HG03196 (cell line): ENCODE results near the gene CLCN2.

Experiments used
- ATAC-seq: cut with Tn5 transposase; IDR thresholded peaks from one replicate; pipeline ENCODE4 v1.9.1; 2021; ENCODE audit not compliant: unreplicated experiment

Gene CLCN2

DNA sequence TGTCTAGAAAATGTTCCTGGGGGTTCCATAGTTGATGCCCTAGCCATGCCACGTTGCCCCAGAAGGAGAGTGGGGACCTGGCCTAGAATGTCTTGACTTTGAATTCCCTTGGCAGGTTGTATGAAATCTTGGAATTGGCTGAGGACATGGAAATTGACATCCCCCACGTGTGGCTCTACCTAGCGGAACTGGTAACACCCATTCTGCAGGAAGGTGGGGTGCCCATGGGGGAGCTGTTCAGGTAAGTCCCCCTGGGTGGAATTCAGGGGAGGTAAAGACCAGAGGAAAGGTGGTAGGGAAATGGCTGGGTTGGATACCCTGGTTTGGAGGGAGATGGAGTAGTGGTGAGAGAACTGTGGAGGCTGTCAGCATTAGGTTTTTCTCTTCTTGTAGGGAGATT is 32.9 kb downstream of the CLCN2 start:
- ATAC-seq: no peak

DNA sequence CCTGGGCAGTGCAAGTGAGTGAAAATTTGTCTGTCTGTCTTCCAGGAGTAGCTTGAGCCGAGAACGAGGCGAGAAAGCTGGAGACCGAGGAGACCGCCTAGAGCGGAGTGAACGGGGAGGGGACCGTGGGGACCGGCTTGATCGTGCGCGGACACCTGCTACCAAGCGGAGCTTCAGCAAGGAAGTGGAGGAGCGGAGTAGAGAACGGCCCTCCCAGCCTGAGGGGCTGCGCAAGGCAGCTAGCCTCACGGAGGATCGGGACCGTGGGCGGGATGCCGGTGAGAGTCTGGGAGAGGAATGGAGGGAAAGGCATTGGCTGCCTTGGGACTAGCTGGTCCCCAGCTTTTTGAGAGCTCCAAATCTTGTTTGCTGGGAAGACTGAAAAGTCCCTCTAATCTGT is 34.2 kb downstream of the CLCN2 start:
- no peak for ATAC-seq

DNA sequence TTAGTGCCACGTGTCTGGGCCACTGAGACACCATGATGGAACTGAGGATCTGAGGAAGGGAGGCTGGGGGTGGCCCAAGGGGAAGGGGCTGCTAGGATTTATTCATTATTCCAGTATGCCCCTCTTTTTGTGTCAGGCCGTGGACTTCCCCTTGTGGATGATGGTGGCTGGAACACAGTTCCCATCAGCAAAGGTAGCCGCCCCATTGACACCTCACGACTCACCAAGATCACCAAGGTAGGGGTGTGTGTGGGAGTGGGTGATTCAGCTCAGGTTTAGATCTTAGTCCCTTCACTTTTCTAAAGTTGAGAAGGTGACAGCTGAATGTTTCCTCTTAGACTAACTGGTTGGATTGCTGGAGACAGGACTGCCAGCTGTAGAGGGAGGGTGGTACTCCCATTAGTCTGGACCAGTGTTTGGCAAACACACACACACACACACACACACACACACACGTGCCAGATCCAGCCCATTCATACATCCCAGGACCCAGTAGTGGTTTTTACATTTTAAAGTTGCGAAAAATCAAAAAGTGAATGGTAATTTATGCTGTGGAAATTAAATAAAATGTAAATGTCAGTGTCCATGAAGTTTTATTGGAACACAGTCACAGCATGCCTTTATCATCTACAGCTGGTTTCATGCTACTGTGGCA is 35.6 kb downstream of the CLCN2 start:
- no peak for ATAC-seq

DNA sequence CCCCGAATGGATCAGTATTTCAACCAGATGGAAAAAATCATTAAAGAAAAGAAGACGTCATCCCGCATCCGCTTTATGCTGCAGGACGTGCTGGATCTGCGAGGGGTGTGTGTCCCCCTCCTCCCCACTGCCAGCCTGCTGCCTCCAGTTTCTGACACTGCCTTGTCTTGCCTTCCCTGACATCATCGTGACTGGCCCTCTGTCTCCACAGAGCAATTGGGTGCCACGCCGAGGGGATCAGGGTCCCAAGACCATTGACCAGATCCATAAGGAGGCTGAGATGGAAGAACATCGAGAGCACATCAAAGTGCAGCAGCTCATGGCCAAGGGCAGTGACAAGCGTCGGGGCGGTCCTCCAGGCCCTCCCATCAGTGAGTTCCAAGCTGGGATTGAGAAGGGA is 36.1 kb downstream of the CLCN2 start:
- ATAC-seq: no peak

DNA sequence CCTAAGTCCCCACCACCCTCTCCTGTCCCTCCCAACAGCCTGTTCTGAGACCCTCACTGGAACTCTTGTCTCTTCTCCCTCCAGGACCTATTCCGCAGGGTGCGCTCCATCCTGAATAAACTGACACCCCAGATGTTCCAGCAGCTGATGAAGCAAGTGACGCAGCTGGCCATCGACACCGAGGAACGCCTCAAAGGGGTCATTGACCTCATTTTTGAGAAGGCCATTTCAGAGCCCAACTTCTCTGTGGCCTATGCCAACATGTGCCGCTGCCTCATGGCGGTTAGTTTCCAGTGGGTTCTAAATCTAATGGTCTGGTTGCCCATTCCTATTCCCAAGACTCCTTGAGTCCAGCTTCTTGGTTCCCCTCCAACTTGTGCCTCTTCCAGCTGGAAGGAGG is 37.7 kb downstream of the CLCN2 start:
- no peak for ATAC-seq

DNA sequence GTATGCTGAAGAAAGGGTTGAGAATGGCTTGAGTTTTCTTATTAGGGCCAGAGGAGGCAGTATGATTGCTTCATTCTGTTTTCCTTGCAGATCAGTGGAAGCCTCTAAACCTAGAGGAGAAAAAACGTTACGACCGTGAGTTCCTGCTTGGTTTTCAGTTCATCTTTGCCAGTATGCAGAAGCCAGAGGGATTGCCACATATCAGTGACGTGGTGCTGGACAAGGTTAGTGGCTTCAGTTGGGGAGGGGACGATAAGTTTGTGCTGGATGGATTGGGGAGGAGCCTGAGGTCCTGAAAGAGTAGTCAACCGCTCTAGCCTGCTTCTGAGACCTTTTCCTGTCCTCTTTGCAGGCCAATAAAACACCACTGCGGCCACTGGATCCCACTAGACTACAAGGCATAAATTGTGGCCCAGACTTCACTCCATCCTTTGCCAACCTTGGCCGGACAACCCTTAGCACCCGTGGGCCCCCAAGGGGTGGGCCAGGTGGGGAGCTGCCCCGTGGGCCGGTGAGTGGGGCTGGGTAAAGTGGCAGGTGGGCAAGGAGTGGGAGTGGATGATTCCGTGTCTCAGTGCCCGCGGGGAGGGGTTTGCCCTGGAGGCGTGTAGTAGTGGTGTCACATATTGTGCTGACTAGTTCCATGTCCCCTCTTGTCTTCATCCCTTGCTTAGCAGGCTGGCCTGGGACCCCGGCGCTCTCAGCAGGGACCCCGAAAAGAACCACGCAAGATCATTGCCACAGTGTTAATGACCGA is 38.5 kb downstream of the CLCN2 start:
- no peak for ATAC-seq

DNA sequence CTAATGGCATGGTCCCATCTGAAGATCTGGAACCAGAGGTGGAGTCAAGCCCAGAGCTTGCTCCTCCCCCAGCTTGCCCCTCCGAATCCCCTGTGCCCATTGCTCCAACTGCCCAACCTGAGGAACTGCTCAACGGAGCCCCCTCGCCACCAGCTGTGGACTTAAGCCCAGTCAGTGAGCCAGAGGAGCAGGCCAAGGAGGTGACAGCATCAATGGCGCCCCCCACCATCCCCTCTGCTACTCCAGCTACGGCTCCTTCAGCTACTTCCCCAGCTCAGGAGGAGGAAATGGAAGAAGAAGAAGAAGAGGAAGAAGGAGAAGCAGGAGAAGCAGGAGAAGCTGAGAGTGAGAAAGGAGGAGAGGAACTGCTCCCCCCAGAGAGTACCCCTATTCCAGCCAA is 39.7 kb downstream of the CLCN2 start:
- ATAC-seq: no peak

DNA sequence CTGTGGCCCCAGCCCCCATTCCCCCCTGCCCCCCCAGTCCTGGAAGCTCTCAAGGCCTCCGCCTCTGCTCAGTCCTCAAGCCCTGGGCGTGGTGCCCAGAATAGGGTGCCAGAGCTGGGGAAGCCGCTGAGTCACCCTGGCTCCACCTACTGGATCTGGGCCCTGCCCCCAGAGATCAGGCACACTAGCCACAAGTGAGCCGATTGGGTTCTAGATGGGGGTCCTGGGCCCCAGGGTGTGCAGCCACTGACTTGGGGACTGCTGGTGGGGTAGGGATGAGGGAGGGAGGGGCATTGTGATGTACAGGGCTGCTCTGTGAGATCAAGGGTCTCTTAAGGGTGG is 41.3 kb downstream of the CLCN2 start:
- ATAC-seq: no peak

DNA sequence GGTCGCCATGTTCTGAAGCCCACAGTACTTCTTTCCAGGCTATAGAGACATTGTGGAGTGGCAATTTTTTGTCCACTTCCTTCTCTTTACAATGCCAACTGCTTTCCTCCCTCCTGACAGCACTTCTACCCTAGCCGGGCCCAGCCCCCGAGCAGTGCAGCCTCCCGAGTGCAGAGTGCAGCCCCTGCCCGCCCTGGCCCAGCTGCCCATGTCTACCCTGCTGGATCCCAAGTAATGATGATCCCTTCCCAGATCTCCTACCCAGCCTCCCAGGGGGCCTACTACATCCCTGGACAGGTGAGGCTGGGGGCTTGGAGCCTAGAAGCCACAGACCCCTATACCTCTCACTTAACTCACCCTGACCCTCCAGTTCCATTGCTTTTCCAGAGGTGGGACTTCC is 44.2 kb downstream of the CLCN2 start:
- ATAC-seq: no peak

DNA sequence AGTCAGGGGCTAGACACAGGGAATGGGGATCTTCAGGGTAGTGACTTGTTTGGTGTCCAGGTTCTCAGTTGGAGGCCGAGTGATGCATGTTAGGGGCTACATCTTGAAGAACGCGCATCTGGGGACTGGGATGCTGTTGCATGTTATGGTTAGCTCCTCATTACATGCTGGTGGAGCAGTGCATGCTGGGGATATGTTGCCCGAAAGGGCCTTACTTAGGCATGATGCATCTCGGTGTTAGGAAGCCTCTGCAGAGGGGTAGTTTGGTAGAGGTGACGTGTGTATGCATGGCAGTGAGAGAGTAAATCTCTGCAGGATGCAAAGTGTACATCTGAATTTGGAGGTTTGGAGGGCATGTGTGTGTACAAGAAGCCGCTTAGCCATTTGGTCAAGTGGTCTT is 44.6 kb downstream of the CLCN2 start:
- no peak for ATAC-seq

DNA sequence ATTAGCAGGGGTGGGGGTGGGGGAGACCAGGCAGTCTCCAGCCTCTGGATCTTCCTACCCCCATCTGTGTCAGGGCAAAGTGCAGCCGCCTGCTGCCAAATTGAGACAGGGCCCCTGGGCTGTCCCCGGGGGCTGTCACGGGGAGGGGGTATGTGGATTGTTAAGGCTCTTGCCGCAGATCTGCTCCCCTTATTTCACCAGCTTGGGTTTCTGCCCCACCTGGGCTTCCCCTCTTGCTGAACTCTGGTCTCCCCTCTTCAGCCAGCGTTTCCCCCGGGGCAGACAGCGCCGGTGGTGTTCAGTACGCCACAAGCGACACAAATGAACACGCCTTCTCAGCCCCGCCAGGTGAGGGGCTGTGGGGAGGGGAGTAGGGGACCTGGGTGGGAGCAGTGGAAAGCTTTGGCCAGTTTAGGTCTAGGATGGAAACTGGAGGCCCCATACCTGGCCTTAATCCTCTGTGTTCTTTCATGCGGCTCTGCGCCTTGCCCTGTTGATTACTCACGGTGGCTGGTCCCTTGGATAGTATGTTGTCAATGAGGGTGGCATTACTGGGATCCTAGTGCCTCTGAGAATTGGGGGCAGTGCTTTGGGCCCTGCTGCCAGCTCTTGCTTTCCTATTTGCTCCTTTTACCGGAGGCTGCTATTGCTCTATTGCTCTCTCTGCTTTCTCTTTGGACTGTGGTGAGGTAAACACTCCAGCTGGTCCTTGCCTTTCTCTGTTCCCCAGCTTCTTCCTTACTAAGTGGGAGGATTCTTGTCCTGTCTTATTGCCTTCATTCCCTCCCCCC is 45.3 kb downstream of the CLCN2 start:
- no peak for ATAC-seq

DNA sequence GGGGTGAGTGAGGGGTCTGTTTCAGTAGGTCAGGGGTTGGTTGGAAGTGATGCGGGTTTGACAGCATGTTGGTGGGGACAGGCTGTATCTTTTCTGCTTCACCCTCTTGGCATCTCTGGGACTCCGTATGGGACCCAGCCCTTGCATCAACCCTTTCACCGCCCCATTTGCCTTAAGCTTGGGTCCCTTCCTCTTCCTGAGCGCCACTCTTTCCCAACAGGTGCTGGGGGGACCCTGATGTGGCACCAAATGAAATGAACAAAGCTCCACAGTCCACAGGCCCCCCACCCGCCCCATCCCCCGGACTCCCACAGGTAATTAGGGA is 45.9 kb downstream of the CLCN2 start:
- ATAC-seq: no peak

DNA sequence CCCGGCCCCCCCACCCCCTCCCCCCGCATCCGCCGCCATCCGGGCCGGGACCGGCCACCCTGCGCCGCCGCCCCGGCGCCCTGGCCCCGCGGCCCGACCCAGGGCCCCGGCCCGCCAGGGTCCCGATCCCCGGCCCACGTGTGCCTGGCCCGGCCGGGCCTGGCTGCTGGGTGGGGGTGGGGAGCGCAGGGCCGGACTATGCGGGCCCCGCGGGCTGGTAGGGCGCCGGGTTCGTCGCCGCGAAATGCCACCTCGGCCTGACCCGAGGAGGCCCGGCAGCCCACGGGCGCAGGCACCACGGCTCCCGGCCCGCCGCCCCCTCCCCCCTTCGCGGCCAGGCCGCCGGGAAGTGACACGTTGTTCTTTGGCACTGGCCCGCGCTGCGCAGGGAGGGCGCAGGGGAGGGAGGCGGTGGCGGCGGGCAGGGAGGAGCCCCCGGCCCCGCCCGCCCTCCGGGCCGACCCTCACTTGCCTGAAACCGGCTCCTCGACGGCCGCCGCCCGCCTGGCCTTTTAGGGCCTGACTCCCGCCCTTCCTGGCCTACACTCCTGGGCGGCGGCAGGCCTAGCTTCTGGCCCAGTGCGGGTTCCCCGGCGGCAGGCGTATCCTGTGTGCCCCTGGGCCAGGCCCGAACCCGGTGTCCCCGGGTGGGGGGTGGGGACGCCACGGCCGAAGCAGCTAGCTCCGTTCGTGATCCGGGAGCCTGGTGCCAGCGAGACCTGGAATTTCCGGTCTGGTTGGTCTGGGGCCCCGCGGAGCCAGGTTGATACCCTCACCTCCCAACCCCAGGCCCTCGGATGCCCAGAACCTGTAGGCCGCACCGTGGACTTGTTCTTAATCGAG is 46.5 kb downstream of the CLCN2 start:
- ATAC-seq: peak; percentile 31

DNA sequence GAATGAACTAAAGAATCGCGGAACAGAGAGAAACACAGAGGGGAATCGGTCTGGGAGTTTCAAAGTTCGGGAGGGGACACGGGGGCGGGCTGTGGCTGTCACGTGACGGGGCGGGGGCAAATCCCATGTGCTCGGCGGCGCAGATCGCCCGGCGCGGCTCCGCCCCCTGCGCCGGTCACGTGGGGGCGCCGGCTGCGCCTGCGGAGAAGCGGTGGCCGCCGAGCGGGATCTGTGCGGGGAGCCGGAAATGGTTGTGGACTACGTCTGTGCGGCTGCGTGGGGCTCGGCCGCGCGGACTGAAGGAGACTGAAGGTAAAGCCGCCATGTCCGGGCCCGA is 47.1 kb downstream of the CLCN2 start, which contains the start of gene EIF4G1:
Gene EIF4G1, plus strand, starts transcription at position 244 of the 337 bp plus-strand sequence. CDS start 1,191 bp downstream, outside the sequence.
- ATAC-seq: peak; percentile 87

DNA sequence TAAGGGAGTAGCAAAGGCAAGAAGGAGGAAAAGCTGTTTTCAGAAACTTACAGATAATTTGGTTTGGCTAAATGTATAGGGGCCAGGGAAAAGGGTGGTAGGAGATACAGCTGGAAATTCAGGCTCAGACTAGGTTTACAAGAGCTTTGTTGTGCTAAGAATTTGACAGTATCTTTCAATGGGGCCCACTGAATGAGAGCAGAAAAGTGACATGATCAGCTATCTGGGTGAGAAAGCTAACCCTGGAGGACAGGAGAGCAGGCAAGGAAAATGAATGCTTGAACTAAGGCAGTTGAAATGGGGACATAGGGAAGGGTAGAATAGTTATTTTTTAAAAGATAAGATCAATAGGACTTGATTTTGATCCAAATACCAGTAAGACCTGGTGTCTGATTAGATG is 49.8 kb downstream of the CLCN2 start:
- no peak for ATAC-seq

DNA sequence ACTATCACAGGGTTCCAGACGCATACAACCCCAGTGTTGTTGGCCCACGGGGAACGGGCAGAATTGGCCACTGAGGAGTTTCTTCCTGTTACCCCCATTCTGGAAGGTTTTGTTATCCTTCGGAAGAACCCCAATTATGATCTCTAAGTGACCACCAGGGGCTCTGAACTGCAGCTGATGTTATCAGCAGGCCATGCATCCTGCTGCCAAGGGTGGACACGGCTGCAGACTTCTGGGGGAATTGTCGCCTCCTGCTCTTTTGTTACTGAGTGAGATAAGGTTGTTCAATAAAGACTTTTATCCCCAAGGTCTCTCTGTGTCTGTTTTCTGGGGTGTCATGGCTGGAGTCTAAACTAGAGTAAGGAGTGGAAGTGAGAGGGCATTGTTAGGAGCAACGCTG is 52.7 kb downstream of the CLCN2 start:
- no peak for ATAC-seq

DNA sequence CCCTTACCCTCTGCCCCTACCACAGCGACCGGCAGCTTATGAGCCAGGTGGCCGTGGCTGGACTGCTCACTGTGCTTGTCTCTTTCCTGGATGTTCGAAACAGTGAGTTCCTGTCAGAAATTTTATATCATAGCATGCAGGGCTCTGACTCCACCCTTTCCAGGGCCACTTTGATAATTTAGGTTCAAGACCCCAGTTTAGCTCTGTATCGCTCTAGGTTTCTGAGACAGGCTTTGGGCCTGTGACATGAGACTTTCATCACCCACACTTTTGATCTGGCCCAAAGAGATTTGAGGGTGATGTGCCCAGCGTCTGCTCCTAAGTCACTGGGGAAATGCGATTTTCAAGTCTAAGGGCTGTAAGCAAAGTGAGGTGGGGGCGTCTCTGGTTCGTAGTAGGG is 53.5 kb downstream of the CLCN2 start:
- ATAC-seq: no peak

DNA sequence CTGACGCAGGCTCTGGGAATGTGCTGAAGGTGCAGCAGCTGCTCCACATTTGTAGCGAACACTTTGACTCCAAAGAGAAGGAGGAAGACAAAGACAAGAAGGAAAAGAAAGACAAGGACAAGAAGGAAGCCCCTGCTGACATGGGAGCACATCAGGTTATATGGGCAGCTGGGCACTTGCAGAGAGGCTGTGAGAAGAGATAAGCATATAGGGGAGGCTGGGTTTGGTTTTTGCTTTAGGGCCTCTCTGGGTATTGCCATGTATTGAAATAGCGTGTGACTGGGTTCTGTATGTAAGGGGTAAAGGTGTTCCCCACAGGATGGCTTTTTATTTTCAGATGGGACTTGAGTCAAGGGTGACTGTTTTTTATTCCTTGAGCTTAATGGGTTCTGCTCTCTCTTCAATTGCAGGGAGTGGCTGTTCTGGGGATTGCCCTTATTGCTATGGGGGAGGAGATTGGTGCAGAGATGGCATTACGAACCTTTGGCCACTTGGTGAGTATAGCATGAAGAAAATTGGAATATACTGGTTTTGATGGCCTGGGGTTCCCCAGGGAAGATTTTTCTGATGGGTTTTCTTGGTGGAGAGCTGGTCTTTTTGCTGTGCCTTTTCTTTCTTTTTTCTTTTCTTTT is 54.9 kb downstream of the CLCN2 start:
- no peak for ATAC-seq

DNA sequence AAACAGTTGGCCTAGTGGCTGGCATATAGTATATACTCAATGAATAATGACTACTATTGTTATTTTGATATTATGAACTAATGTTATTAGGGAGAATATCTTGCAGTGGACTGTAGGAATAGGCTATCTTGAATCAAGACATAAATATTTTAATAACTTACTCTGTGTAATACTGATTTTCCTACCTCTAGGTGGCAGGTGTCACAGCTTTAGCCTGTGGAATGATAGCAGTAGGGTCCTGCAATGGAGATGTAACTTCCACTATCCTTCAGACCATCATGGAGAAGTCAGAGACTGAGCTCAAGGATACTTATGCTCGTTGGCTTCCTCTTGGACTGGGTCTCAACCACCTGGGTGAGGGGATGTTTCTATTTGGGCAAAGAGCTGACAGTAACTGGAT is 55.8 kb downstream of the CLCN2 start:
- no peak for ATAC-seq

DNA sequence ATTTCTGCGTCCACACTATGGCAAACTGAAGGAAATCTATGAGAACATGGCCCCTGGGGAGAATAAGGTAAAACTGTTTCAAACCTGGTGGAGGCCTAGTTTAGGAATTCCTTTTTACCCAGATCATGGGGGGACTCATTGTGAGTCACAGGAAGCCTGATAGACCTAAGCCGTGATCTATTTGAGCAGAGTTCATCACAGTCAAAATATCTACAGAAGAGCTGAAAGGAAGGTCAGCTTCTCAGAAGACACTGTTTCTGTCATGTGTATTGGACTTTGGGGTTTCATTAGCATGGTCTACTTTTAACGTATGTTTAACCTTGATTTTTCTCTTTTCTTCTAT is 61.1 kb downstream of the CLCN2 start:
- ATAC-seq: no peak
